ENCODE measurements around the gene LTBP3. TPM values are rescaled to one million over a fixed set of nuclear protein-coding genes. Genes with fewer than 3 reads are reported as not detected.

The LTBP3 gene
- total and polyA plus RNA-seq, 2 donors (not counting 3 experiments of a cell fraction or from before 2014, with no cell fraction given) = 120 to 209 TPM

- Histone ChIP-seq H3K9me3 (replicated peaks; ENCODE audit: control insufficient read depth, insufficient read depth, low read length) (no peaks in the 10 kb centered on the region), H3K36me3 (ENCODE audit: control insufficient read depth in 2 of 2, extremely low read depth in 1 of 2, insufficient read depth in 2 of 2, low read length in 2 of 2) (peaks cover 25 to 28% of the 10 kb centered on the region in 2 experiments), H3K9ac (replicated peaks; ENCODE audit: extremely low read depth, insufficient read depth, low read length) (peak overlapping the region; percentile 25), H3K4me3 (replicated peaks in 1 of 3; ENCODE audit: insufficient read depth in 1 of 3, low read depth in 1 of 3, low read length in 3 of 3) (peak overlapping the region in 2 of 3 experiments; percentile 91 to 98), H3K27me3 (ENCODE audit: control insufficient read depth in 2 of 2, insufficient read depth in 2 of 2, low read length in 2 of 2) (no peaks in the 10 kb centered on the region), H3K27ac (ENCODE audit: insufficient read depth, low read depth, low read length) (peak overlapping the region; percentile 89), H3K9me1 (replicated peaks; ENCODE audit: control insufficient read depth, extremely low read depth, insufficient read depth, low read length) (no peaks in the 10 kb centered on the region), H2AFZ (ENCODE audit: low read depth, low read length) (no peak overlapping the region), H3K4me1 (ENCODE audit: control insufficient read depth, extremely low read depth, insufficient read depth, low read length) (peaks cover 24% of the 10 kb centered on the region), H3K4me2 (ENCODE audit: insufficient read depth, low read length) (peak overlapping the region; percentile 6), H4K20me1 (replicated peaks; ENCODE audit: control insufficient read depth, extremely low read depth, insufficient read depth, low read length) (peaks cover 19% of the 10 kb centered on the region), H3K79me2 (ENCODE audit: control insufficient read depth, insufficient read depth, low read length) (peaks cover 46% of the 10 kb centered on the region)
- DNase-seq (ENCODE audit: low read depth, low spot score) (peak; percentile 61), FAIRE-seq (peak; percentile 33)
- intact Hi-C loops (cut with micrococcal nuclease) = loop anchor here (2.0 kb wide), 1 partner anchor 78 kb away; no protein-coding TSS in a partner anchor
- ChIA-PET CTCF (interaction anchor here (1.0 to 7.8 kb wide), 7 partner anchors 20 to 141 kb away, joined by 3 to 105 read pairs (median 12); no protein-coding TSS in a partner anchor), POLR2A (interaction anchor here (0.7 to 13.9 kb wide), 14 partner anchors 8 to 232 kb away, joined by 3 to 283 read pairs (median 10); partner anchors contain the start of genes MALAT1 and NEAT1)
- TF ChIP-seq, protein P1, sequence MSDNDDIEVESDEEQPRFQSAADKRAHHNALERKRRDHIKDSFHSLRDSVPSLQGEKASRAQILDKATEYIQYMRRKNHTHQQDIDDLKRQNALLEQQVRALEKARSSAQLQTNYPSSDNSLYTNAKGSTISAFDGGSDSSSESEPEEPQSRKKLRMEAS (IDR thresholded peaks at IDR 0.05; ENCODE audit: insufficient read depth, insufficient read length) = no peak
- TF ChIP-seq POLR2AphosphoS5 (IDR thresholded peaks at IDR 0.05; ENCODE audit: insufficient read depth, low read depth, low read length) (peak; percentile 71), POLR2A (IDR thresholded peaks at IDR 0.05; ENCODE audit: low read depth, low read length) (peak; percentile 87)
- dilution Hi-C loops (cut with MboI; ENCODE audit: extremely low pct_ligation_motif_present, low sequenced_read_pairs) = no loop called here
- no TSS peak for BruUV-seq (replicated peaks)
Observed at GRCh38 chr11:65506772-65507505, 51.2 kb downstream of the LTBP3 start.

DNA sequence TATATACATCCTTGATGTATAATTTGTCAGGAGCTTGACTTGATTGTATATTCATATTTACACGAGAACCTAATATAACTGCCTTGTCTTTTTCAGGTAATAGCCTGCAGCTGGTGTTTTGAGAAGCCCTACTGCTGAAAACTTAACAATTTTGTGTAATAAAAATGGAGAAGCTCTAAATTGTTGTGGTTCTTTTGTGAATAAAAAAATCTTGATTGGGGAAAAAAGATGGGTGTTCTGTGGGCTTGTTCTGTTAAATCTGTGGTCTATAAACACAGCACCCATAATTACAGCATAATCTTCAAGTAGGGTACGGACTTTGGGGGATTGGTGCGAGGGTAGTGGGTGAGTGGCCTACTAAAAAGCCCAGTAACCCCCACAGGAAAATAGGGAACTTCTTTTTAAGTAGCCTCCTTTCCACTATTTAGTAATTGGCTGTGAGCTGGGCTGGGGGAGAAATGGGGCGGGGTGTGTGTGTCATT lies 51.8 kb downstream of the LTBP3 start:
- CTCF ChIA-PET = interaction anchor here (1.1 to 7.8 kb wide), 7 partner anchors 27 to 140 kb away, joined by 3 to 105 read pairs (median 12); no protein-coding TSS in a partner anchor
- peak overlapping the region; percentile 95 for H3K9ac ChIP-seq (replicated peaks; ENCODE audit: extremely low read depth, insufficient read depth, low read length)
- no peaks in the 10 kb centered on the region for H3K9me1 ChIP-seq (replicated peaks; ENCODE audit: control insufficient read depth, extremely low read depth, insufficient read depth, low read length)
- FAIRE-seq (no peak), DNase-seq (ENCODE audit: low read depth, low spot score) (no peak)
- H3K27ac ChIP-seq (ENCODE audit: insufficient read depth, low read depth, low read length) = peak overlapping the region; percentile 89
- intact Hi-C loops (cut with micrococcal nuclease) (loop anchor here (2.0 kb wide), 1 partner anchor 78 kb away; no protein-coding TSS in a partner anchor), dilution Hi-C loops (cut with MboI; ENCODE audit: extremely low pct_ligation_motif_present, low sequenced_read_pairs) (no loop called here)
- H3K4me1 ChIP-seq (ENCODE audit: control insufficient read depth, extremely low read depth, insufficient read depth, low read length) = peaks cover 24% of the 10 kb centered on the region
- H3K9me3 ChIP-seq (replicated peaks; ENCODE audit: control insufficient read depth, insufficient read depth, low read length) = no peaks in the 10 kb centered on the region
- no peaks in the 10 kb centered on the region for H3K27me3 ChIP-seq (ENCODE audit: control insufficient read depth in 2 of 2, insufficient read depth in 2 of 2, low read length in 2 of 2)
- H3K4me3 ChIP-seq (replicated peaks in 1 of 3; ENCODE audit: insufficient read depth in 1 of 3, low read depth in 1 of 3, low read length in 3 of 3) = peak overlapping the region in 2 of 3 experiments; percentile 91 to 98
- peaks cover 23% of the 10 kb centered on the region for H4K20me1 ChIP-seq (replicated peaks; ENCODE audit: control insufficient read depth, extremely low read depth, insufficient read depth, low read length)
- TF ChIP-seq JUN (IDR thresholded peaks at IDR 0.05; ENCODE audit: borderline replicate concordance, insufficient read depth, insufficient read length, low read depth) (no peak), FOS (IDR thresholded peaks at IDR 0.05; ENCODE audit: borderline replicate concordance, insufficient read depth, low read length) (no peak), GATA2 (IDR thresholded peaks at IDR 0.05; ENCODE audit: insufficient read depth, insufficient read length, low read depth, low read length) (no peak), MYC (IDR thresholded peaks at IDR 0.05; ENCODE audit: low read depth, low read length) (no peak), EZH2 (IDR thresholded peaks at IDR 0.05; ENCODE audit: borderline replicate concordance, low read depth, low read length, severe bottlenecking) (no peak), POLR2A (IDR thresholded peaks at IDR 0.05; ENCODE audit: low read depth, low read length) (no peak), POLR2AphosphoS5 (IDR thresholded peaks at IDR 0.05; ENCODE audit: insufficient read depth, low read depth, low read length) (no peak)
- TF ChIP-seq, protein P2, sequence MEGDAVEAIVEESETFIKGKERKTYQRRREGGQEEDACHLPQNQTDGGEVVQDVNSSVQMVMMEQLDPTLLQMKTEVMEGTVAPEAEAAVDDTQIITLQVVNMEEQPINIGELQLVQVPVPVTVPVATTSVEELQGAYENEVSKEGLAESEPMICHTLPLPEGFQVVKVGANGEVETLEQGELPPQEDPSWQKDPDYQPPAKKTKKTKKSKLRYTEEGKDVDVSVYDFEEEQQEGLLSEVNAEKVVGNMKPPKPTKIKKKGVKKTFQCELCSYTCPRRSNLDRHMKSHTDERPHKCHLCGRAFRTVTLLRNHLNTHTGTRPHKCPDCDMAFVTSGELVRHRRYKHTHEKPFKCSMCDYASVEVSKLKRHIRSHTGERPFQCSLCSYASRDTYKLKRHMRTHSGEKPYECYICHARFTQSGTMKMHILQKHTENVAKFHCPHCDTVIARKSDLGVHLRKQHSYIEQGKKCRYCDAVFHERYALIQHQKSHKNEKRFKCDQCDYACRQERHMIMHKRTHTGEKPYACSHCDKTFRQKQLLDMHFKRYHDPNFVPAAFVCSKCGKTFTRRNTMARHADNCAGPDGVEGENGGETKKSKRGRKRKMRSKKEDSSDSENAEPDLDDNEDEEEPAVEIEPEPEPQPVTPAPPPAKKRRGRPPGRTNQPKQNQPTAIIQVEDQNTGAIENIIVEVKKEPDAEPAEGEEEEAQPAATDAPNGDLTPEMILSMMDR (IDR thresholded peaks at IDR 0.05; ENCODE audit: extremely low read depth in 1 of 2, insufficient read depth in 1 of 2, low read depth in 1 of 2, low read length in 2 of 2) = no peak
- TF ChIP-seq, protein P1 (IDR thresholded peaks at IDR 0.05; ENCODE audit: insufficient read depth, insufficient read length) = no peak
- H2AFZ ChIP-seq (ENCODE audit: low read depth, low read length) = no peak overlapping the region
- POLR2A ChIA-PET = interaction anchor here (1.1 to 13.9 kb wide), 11 partner anchors 8 to 86 kb away, joined by 4 to 283 read pairs (median 40); partner anchors contain the start of genes MALAT1 and NEAT1
- no TSS peak for BruUV-seq (replicated peaks)
- H3K36me3 ChIP-seq (ENCODE audit: control insufficient read depth in 2 of 2, extremely low read depth in 1 of 2, insufficient read depth in 2 of 2, low read length in 2 of 2) = peaks cover 25 to 33% of the 10 kb centered on the region in 2 experiments
- peak overlapping the region; percentile 97 for H3K4me2 ChIP-seq (ENCODE audit: insufficient read depth, low read length)
- H3K79me2 ChIP-seq (ENCODE audit: control insufficient read depth, insufficient read depth, low read length) = peaks cover 52% of the 10 kb centered on the region

Measured in endothelial cell of umbilical vein (primary cell).